Germinal center (tissue), 1 donor: ENCODE data around the gene SVIL.
A peak's percentile ranks its signal among the peaks of the same experiment; 100 is the strongest.
"Not testable (repeated sequence)": the region's sequence is repeated elsewhere in the genome, so short reads cannot be mapped to it uniquely, and the experiment has no call there.

Experiments used
- DNase-seq: peaks from one replicate; pipeline ENCODE4 v3.0.0; 2012; ENCODE audit warnings: mixed read lengths, low spot score

The SVIL gene

DNA sequence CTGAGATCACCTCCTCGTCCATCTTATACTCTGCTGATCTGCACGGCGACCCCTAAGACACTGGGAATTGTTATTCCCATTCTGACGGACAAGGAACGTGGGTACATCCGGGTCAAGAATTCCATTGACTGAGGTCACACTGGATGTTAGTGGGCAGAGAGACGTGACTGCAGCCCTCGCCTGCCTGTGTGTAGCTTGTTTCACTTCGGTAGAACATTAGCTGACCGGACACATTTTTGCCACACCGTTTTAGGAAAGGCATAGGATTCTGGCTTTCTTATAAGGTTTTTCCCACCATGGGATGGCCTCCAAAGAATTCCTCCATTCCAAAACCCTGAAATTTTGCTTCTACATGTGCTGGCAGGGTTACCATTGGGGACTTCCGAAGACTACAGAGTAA lies 118.9 kb downstream of the SVIL start:
- not testable (repeated sequence) for DNase-seq

DNA sequence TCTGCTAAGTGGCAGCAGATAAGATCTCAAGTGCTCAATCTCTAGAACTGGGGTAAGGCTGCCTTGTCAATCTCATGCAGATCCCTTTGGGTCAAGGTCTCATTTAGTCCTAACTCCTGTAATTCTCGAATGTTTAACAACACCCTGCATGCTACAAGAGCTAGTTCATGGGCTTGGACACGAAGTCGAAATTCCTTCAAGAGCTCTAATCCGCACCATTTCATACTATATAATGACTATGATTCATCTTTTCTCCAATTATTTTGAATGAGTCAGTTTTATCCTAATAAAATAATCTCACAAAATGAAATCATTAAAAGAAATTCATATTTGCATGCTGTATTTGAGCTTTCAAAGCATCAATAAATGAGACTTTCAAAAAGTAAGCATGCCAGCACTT lies 119.7 kb downstream of the SVIL start:
- DNase-seq: not testable (repeated sequence)

DNA sequence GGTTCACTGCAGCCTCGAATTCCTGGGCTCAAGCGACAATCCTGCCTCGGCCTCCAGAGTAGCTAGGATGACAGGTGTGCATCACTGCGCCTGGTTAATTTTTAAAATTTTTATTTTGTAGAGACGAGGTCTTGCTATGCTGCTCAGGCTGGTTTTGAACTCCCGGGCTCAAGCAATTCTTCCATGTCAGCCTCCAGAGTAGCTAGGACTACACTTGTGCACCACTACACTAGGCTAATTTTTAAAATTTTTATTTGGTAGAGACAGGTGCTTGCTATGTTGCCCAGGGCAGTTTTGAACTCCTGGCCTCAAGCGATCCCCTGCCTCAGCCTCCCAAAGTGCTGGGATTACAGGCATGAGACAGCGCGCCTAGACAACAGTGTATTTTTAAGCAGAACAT lies 120.5 kb downstream of the SVIL start:
- DNase-seq: no peak

DNA sequence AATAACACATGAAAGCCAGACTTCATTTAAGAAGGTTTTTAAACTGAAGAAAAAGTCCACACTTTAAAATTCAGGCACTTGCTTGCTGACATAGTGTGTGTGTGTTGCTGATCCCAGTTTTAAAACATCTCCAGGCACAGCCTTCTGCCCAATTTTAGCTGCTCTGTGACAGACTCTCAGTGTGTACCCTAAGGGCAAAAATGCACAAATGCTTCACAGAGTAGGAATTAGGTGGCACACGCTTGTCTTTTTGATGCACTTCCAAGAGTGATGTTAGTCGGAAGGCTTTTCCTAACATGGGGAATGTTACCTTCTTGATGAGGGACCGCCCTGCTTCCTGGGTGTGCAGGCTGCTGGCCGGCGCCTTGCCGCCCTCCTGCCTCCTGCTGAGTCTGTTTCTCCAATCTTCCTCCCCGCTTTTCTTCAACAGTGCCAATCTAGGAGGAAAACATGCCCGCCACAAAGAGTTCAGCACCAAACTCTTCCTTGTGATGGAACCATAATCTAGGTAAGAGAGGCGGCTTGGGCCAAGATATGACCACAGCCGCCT lies 122.3 kb downstream of the SVIL start:
- DNase-seq: no peak

DNA sequence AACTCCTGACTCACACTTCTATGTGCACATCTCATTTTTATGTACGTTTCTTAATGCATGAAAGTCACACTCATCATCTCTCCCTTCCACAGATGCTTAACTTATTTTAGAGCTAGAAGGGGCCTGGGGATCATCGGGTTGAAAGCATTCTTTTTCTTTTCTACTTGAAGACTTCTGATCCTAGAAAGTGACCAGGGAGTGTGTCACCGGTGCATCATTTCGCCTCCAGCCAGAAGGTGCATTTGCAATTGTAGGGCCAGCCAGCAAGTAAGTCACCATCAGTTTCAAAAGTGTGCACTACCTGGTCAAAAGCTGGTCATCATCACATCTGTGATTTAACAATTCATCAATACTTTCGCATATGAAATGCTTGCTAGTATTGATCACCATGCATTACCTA lies 123.0 kb downstream of the SVIL start:
- DNase-seq: not testable (repeated sequence)

DNA sequence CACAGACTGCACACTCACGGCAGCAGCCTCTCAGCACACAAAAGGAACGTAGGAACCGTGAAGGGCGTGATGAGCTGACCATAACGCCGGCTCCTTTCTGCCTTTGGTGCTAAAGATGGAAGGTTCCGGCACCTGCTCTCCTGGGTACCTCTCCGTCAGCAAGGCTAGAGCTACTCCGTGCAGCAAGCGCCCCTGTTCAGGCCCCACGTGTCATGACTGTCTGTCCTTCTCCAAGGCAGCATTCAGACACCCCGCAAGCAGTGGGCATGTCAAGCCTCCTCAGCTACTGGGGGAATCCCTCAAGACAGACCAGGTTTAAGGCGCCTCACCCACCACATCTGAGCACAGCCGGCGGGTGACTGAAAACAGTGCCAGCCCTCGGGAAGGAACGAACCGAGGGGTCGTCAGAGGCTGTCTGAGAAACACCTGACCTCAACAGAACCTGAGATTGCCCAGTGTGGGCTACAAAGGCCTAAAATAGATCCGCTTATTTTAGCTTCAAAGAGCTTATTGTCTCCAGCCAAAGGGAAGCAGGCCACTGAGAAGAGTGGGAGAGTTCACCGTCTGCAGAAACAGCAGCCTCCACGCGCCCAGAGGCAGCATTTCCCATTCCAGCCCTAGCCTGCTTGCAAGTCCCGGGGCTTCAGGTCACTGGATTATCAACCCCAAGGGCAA lies 124.2 kb downstream of the SVIL start:
- DNase-seq: not testable (repeated sequence)

DNA sequence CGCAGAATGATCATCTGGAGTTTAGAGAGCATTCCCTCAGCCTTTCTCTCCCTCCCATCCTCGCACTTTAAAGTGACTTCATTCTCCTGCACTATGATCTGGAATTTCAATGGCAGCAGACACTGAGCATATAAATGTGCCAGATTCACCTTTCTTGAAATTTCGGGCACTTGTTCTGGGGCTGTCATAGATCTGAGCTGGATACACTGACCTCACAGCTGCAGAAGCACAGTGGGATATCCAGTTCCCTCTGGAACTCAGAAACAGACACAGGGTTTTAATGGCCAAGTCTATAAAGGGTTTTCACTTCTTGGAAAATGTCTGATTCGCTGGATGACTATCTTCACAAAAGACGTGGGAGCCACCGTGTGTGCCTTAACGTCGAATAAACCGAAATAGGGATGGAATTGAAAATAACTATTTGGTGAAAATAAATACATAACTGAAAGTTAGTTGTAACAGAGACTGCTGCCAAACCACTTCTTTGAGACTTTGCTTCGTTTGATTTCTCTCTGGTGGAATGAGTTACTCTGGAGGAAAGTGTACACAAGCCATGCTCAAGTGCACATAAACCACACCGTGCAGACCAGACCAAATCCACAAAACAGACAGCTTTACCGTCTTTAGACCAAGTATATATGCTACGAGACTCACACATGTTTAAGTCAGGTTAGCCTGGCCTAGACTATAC lies 126.1 kb downstream of the SVIL start:
- DNase-seq: no peak

DNA sequence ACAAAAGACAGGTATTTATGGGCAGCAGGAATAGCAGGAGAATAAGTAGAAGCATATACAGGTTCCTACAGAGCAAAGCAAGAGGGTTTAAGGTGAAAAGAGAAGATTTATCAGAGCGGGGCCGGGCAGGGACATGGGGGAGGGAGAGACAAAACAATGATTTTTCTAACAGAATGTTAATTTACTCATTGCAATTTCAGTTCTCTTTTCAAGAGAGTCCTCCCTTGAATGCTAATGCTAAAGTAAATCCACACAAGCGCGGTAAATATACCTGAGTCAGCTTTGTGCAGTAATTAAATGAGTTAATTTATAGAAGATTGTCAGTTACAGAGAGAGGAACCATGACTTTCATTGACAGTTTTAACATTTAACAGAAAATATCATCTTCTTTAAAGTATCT lies 127.0 kb downstream of the SVIL start:
- DNase-seq: not testable (repeated sequence)

DNA sequence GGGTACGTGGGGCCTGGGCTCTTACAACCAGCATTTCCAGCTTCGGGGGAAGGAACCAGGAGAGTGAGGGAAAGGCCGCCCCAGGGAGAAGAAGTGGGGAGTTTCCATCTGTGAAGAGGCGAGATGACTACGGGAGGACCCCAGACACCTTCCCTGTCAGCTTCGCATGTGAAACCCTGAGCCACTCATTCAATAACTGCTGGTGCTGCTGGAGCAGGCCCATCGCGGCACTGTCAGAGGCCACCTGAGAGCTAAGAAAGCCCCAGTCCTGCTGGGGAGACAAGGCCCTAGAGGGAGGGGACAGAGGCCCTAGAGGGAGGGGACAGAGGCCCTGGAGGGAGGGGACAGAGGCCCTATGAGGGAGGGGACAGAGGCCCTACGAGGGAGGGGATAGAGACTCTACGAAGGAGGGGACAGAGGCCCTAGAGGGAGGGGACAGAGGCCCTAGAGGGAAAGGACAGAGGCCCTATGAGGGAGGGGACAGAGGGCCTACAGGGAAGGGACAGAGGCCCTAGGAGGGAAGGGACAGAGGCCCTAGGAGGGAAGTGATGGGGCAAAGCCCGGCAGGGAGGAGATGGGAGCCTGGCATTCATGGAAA lies 128.3 kb downstream of the SVIL start:
- DNase-seq: not testable (repeated sequence)

DNA sequence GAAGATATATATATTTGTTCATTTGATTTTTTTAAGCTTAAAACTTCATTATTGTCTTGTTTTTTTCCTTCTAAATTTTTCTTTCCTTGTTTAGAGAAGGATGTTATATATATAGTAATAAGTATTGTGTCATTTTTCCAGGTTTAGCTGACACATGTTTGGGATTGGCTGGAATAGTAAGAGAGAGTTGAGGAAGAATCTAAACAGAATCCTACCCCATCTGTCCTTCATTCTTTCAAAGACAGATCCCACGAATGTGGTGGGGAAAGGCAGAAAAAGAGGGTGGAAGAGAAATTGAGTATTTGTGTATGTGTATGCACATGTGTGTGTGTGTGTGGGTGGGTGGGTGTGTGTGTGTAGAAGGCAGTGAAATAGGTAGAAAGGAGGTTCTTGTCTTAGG lies 132.4 kb downstream of the SVIL start:
- no peak for DNase-seq

DNA sequence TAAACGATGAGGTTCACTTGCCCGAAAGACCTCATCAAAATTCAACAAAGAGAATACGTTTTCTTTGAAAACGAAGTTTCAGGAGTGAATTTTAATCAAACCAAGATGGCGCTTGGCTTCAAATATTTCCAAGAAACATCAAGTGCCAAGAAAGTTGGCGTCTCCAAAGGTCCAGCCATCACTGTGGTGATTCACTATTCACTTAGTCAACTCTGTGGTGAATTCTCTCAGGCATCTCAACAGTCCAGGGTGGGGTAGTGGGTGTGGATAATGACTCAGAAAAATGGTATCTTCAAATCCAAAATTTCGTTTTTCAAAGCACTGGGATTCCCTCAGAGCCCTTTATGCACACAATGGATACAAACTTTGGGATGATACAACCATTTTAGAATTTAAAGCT lies 133.1 kb downstream of the SVIL start:
- no peak for DNase-seq

DNA sequence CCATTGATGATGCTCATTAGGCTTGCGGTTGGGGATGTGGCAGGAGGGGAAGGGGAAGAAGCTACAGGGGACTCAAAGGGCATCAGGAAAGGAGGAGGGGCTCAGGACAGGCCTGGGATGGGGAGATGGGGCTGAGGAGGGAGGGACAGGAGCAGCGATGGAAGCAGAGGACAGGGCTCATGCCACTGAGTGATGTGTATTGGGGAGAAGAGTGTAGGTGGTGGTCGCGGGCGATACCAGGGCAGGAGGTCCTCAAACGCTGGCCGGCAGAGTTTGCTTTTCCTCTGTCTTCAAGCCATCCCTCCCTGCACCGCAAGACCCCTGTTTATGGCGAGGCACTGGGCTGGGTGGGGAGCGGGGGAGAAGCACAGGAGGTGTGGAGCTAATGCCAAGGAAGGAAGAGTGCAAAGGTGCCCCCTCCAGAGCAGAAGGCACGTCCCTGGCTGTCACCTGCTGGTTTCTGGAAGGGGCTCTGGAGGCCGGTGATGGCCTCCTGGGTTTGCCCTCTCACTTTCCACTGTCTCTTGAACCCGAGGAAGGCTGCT lies 134.7 kb downstream of the SVIL start:
- DNase-seq: no peak

DNA sequence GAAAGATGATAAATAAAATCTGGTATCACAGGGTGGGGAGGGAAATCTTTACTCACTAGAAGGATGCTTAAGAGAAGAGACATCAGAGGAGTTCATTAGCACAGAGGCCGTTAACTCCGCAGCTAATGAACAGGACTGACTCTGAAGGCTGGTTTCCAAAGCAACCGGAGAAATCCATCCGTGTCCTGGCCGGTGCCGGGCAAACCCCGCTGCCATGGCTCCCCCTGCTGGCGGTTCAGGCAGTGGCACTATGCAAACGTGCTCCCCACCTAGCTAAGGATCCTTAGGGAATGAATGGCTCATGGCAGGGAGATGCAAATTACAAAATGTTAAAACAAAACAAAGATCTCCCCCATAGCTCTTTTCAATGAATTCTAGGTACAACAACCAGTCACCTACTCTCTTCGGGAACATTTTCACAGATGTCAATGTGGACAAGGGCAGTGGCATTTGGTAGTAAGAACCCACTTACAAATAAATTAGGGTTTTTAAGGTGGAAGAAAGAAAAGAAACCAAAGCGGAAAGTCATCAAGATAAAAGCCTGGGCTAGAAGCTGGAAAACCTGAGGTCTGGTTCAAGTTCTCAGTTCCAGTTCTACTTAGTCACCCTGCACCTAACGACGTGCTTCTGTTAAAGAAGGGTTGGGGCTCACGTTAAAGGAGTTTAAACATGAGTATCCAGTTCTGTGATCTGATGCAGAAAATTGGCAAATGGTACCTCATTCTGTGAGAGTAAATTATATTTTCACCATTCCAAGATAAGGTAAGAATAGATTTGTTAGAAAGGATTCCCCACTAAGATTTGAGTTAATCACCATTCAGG lies 138.2 kb downstream of the SVIL start:
- DNase-seq: peak; percentile 53

DNA sequence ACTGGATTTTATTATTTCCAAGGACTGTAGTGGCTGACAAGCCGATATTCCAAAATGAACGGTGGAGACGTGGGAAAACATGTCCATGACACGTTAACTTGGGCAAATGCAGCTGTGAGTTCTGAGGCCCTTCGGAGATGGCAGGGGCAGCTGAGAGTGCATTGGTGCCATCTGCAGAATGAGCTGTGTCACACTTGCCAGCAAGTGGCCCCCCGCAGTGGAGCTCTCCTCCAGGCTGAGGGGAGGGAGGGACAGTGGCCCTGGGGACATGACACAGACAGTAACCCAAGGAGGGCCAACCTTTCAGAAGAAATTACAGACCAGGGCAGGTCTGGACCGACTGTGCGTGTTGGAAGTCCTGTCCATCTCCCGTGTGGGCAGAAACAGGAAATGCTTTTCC lies 139.4 kb downstream of the SVIL start:
- DNase-seq: no peak

DNA sequence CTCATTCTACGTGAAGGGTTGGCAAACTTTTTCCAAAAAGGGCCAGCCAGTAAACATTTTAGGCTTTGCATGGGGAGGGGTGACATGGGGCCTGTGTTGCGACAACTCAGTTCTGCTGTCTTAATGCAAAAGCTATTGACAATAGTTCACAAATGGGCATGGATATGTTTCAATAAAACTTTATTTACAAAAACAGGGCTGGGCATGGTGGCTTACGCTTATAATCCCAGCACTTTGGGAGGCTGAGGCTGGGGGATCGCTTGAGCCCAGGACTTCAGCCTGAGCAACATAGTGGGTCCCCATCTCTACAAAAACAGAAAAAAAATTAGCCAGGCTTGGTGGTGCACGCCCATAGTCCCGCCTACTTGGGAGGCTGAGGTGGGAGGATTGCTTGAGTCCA lies 141.1 kb downstream of the SVIL start:
- DNase-seq: no peak

DNA sequence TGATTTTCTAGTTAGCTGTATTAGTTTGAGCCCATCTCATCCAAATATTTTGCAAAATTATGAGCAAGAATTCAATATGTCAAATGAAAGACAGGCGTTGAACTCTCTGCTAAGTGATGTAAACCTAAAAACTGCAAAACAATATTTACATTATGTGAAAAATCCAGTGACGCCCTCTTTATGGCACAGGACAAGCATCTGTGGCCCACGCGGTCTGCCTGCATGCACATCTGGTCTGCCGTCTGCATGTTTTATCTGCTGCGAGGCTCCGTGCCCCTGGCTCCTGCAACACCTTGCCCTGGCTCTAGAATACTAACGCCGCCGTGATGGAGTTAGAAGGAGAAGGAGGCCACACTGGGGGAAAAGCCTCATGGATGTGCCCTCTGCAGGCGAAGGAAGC lies 142.0 kb downstream of the SVIL start:
- no peak for DNase-seq

DNA sequence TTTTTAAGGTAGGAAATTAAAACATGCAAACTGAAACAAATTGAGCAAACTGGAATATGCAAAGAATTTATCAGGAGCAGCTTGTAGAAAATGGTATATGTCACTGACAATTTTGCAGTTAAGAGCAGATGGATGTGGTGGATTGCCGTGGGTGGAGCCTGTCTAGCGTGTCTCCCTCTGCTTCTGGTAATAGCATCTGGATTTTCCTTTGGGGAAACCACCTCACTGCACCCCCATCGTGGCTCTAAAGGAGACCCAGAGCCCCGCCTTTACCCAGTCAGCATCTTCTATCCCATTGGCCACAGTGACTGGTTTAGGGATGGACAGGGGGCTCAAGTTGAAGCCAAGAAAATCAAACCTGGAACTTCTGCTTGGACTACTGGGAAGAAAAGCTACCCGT lies 142.9 kb downstream of the SVIL start:
- DNase-seq: no peak

DNA sequence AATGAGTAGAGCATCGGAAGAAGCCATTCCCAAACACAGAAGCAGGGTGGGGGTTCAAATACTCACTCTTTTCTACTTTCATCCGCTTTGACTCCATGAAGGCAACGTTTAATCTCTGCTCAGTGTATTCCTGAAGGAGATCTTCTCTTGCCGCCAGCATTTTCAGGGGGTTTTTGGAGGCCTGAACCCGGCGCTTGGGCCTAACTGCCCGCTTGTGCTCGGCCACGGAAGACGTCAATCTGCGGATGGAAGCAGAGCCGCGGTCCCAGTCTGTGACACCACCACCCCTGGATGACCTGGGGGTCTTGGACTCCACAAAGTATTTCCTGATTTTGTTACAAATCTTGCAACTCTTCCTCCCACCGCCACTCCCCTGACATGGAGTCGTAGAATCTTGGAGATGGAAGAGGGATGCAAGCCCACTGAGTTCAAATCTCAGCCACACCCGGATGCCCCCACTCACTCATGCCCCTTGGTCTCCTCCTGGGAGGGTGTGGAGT lies 143.9 kb downstream of the SVIL start:
- DNase-seq: not testable (repeated sequence)

DNA sequence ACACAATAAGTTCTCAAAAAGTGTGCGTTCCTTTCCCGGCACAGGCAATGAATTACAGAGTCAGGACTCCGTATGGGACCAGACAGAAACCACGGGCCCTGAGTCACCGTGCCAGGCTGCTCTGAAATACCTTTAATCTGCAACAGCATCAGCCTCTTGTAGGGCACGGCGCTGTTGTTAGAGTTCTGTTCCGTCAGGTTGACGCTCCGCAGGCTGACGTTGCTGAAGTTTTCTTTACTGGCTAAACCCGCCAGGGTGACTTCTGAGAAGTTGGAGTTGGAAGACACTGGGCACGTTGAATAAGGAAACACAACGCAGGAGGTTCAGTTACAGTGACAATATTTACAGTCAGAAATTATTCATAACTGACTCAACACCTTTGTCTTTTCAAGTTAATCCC lies 146.3 kb downstream of the SVIL start:
- not testable (repeated sequence) for DNase-seq

DNA sequence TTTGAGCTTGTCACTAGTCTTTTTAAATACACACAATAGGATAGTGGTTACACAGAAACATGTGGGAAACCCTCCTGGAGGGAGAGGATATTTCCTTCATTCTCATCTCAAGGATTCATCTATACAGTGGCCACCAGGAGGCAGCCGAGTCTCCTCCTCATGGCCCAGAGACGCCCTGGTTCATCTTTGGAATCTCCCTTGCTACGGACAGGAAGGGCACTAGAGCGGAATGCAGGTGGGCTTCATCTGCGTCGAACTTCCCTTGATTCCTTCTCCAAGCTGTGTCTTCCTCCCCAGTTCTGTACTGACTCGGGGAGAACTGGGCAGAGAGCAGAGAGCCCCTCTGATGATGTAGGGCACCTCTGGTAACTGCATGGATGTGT lies 146.9 kb downstream of the SVIL start:
- not testable (repeated sequence) for DNase-seq

DNA sequence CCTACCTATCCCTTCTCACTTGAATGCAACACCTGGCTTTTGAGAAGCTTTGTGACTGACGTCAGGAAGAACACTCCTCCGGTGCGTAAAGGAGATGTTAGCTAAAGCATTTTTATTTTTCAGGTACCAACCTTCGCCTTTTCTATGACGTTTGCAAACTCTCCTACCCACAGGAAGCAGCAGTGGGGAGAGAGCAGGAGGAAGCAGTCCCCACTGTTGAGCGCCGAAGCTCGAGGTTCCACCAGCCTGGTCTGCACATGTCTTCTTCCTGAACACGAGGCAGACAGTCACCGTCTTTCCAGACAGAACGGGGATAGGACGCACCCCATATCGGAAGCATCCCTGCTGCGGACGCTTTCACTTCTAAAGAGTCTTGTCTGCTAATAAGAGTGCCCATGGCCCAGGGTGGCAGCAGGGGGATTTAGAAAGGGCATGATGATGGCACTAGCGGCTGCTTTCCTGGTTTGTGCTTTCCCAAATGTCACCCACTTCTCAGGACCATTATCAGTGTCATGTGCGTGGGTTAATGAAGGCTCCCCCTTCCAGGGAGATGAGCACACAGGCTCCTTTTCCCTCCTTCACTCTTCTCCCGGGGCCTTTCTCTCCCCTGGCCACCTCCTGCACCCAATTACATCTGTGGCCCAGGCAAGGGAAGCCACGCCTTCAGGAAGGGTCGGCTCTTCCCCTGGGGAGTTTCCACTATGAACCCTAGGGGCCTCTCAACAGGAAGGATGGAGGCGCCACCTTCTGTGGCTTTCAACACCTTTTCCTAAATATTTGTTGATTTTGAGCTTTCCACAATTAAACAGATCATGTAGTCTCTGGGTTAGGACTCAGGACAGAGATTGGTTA lies 147.5 kb downstream of the SVIL start:
- DNase-seq: not testable (repeated sequence)
